Endodermal cell (in vitro differentiated cells): ENCODE data around the gene SRRM4. TPM values are rescaled to one million over a fixed set of nuclear protein-coding genes. Genes with fewer than 3 reads are reported as not detected.

Experiments used
- DNase-seq: peaks from one replicate; pipeline ENCODE4 v3.0.0-alpha.2; 2017
- H3K27ac ChIP-seq: 2 replicates; pipeline ENCODE4 v1.5.1; 2013; ENCODE audit warnings: mild to moderate bottlenecking, low read depth, low read length, moderate library complexity
- H3K27me3 ChIP-seq: 2 replicates; pipeline ENCODE4 v1.6.1; 2013; ENCODE audit warnings: mild to moderate bottlenecking, low read length, moderate library complexity; ENCODE audit not compliant: insufficient read depth, control insufficient read depth, poor library complexity, severe bottlenecking
- H3K36me3 ChIP-seq: 2 replicates; pipeline ENCODE4 v1.7.0; 2013; ENCODE audit warnings: mild to moderate bottlenecking, low read length, moderate library complexity; ENCODE audit not compliant: control insufficient read depth, insufficient read depth
- H3K4me1 ChIP-seq: one replicate; pipeline ENCODE4 v1.7.0; 2013; ENCODE audit warnings: low read length; ENCODE audit not compliant: control insufficient read depth, insufficient read depth
- H3K4me3 ChIP-seq: 2 replicates; pipeline ENCODE4 v1.5.1; 2013; ENCODE audit warnings: mild to moderate bottlenecking, low read length, moderate library complexity
- H3K9ac ChIP-seq: 2 replicates; pipeline ENCODE4 v1.6.1; 2013; ENCODE audit warnings: mild to moderate bottlenecking, low read length, moderate library complexity; ENCODE audit not compliant: poor library complexity, severe bottlenecking; ENCODE audit errors: extremely low read depth
- H3K9me3 ChIP-seq: 2 replicates; pipeline ENCODE4 v1.6.1; 2013; ENCODE audit warnings: mild to moderate bottlenecking, low read length, moderate library complexity; ENCODE audit not compliant: control insufficient read depth
- H3K27ac Mint-ChIP-seq: 2 replicates; pipeline ENCODE4 v1.8.0; 2020; ENCODE audit warnings: mixed read lengths
- H3K27me3 Mint-ChIP-seq: 2 replicates; pipeline ENCODE4 v1.8.0; 2021; ENCODE audit warnings: mild to moderate bottlenecking, mixed read lengths; ENCODE audit not compliant: insufficient read depth
- H3K36me3 Mint-ChIP-seq: 2 replicates; pipeline ENCODE4 v1.8.0; 2020; ENCODE audit warnings: low read depth, mixed read lengths
- H3K4me1 Mint-ChIP-seq: 2 replicates; pipeline ENCODE4 v1.8.0; 2020; ENCODE audit warnings: mixed read lengths
- H3K4me3 Mint-ChIP-seq: 2 replicates; pipeline ENCODE4 v1.8.0; 2020; ENCODE audit warnings: mild to moderate bottlenecking, moderate library complexity, mixed read lengths
- H3K9me3 Mint-ChIP-seq: 2 replicates; pipeline ENCODE4 v1.8.0; 2020; ENCODE audit warnings: mild to moderate bottlenecking, mixed read lengths
- WGBS, 2 experiments: methylation state at CpG; one replicate each; pipeline versions ENCODE4 v1.1.5 to v1.1.7; 2013; ENCODE audit warnings: missing lambda C conversion rate in 2 of 2, mixed read lengths in 1 of 2; ENCODE audit not compliant: insufficient coverage in 1 of 2, insufficient read length in 1 of 2; 5-methylcytosine and 5-hydroxymethylcytosine counted together
- total RNA-seq, 2 donors: library from RNA; stranded (reverse); fragmentation: NEBNext Ultra II Directional in 1 of 2; extraction: Animal tissue kit (Norgen Biotek cat#: 25700) in 1 of 2; gene quantifications; 2 replicates in 1 of 2; 3 replicates in 1 of 2; pipeline ENCODE4 v1.2.1, GENCODE V29; 2021
- TF ChIP-seq, protein P1 (sequence below): fragments of 200-600 bp; sonication (generic); conservative IDR thresholded peaks from 2 replicates; pipeline ENCODE4 v1.5.0; 2021; ENCODE audit warnings: antibody characterized with exemption, mild to moderate bottlenecking

Gene SRRM4
- total RNA-seq, 2 donors from 2014 or later: 0.44 to 0.71 TPM

DNA sequence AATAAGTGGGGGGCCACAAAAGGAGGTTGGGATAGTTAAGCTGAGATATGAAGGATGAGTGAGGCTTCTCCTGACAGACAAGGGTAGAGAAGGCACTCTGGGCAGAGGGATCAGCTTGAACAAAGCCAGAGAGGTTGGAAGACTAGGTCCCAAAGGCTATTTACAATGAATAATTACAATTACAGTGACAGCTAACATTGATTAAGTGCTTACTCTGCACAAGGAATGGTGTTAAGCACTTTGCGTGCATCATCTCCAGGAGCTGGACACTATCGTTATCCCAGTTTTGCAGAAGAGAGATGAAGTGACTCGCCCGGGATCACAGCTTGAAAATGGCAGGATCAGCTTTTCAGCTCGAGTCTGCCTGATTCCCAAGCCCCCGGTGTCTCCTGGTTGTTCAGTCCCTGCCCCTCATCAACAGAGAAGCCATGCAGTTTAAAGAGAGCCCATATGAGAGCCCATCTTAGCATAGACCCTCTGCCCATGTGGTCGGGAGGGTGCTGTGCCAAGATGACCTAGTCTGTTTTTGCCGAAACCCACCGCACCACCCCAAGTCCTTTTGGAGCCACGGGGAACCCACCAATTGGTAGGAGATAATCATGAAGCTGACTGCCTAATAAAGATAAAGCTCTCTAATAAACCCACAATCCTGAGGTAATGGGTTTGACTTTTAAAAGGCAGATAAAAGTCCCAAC is 107.5 kb downstream of the SRRM4 start:
- 68 to 70% methylated on average over 10 of the region's 10 CpGs for WGBS, 2 experiments
- DNase-seq: peak; percentile 63
- Mint-ChIP-seq H3K27me3 (peaks cover 5% of the 10 kb centered on the region), H3K27ac (peak overlapping the region; percentile 50), H3K9me3 (no peaks in the 10 kb centered on the region), H3K36me3 (no peaks in the 10 kb centered on the region), H3K4me3 (no peak overlapping the region), H3K4me1 (peaks cover 47% of the 10 kb centered on the region)
- Histone ChIP-seq H3K27me3 (no peaks in the 10 kb centered on the region), H3K9me3 (no peaks in the 10 kb centered on the region), H3K4me1 (peaks cover 32% of the 10 kb centered on the region), H3K9ac (no peak overlapping the region), H3K4me3 (no peak overlapping the region), H3K36me3 (no peaks in the 10 kb centered on the region), H3K27ac (peak overlapping the region; percentile 21)
- TF ChIP-seq, protein P1, sequence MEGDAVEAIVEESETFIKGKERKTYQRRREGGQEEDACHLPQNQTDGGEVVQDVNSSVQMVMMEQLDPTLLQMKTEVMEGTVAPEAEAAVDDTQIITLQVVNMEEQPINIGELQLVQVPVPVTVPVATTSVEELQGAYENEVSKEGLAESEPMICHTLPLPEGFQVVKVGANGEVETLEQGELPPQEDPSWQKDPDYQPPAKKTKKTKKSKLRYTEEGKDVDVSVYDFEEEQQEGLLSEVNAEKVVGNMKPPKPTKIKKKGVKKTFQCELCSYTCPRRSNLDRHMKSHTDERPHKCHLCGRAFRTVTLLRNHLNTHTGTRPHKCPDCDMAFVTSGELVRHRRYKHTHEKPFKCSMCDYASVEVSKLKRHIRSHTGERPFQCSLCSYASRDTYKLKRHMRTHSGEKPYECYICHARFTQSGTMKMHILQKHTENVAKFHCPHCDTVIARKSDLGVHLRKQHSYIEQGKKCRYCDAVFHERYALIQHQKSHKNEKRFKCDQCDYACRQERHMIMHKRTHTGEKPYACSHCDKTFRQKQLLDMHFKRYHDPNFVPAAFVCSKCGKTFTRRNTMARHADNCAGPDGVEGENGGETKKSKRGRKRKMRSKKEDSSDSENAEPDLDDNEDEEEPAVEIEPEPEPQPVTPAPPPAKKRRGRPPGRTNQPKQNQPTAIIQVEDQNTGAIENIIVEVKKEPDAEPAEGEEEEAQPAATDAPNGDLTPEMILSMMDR: no peak

DNA sequence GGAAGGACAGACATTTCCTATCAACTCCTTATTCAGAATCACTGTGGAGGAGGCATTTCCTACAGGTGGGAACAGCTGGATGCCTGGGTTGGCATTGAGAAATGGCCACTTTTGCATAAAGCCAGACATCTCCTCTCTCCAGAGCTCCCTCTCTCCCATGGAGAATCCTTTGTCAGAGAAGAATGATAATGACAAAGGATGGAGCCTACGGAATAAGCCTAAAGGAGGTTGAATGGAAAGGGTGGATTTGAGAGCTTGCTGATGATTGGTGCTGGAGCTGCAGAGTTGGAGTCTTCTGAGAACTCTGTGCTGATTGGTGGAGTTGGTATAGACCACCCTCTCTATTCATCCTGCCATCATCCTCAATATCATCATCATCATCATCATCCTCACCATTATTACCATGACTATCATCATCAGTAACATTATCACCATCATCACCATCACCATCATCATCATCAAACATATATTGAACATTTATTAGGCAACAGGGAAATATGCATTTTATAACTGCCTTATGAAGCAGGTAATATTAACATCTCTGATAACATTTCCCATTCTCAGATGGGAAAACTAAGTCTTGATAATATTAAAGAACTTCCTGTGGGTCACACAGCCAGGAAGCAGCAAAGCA is 108.2 kb downstream of the SRRM4 start:
- TF ChIP-seq, protein P1: no peak
- peaks cover 54% of the 10 kb centered on the region for H3K4me1 Mint-ChIP-seq
- no peaks in the 10 kb centered on the region for H3K36me3 Mint-ChIP-seq
- Histone ChIP-seq H3K36me3 (no peaks in the 10 kb centered on the region), H3K27ac (no peak overlapping the region), H3K4me1 (peaks cover 34% of the 10 kb centered on the region), H3K4me3 (peak overlapping the region; percentile 10), H3K9me3 (no peaks in the 10 kb centered on the region), H3K9ac (peak overlapping the region; percentile 38), H3K27me3 (no peaks in the 10 kb centered on the region)
- DNase-seq: peak; percentile 87
- 11% methylated on average over 1 of the region's 1 CpG; no CpG with 5 or more reads in 1 of the 2 experiments for WGBS, 2 experiments
- H3K27ac Mint-ChIP-seq: peak overlapping the region; percentile 84
- H3K9me3 Mint-ChIP-seq: no peaks in the 10 kb centered on the region
- H3K4me3 Mint-ChIP-seq: no peak overlapping the region
- peaks cover 5% of the 10 kb centered on the region for H3K27me3 Mint-ChIP-seq

GRCh38 chr12:119090276-119090675 is 108.9 kb downstream of the SRRM4 start:
- Mint-ChIP-seq H3K36me3 (no peaks in the 10 kb centered on the region), H3K4me1 (peaks cover 62% of the 10 kb centered on the region), H3K27me3 (peaks cover 5% of the 10 kb centered on the region), H3K27ac (peak overlapping the region; percentile 73), H3K9me3 (no peaks in the 10 kb centered on the region), H3K4me3 (peak overlapping the region; percentile 0)
- WGBS, 2 experiments: no CpG with 5 or more reads among the region's 1 CpG
- no peaks in the 10 kb centered on the region for H3K27me3 ChIP-seq
- no peaks in the 10 kb centered on the region for H3K36me3 ChIP-seq
- peak overlapping the region; percentile 10 for H3K4me3 ChIP-seq
- peaks cover 38% of the 10 kb centered on the region for H3K4me1 ChIP-seq
- TF ChIP-seq, protein P1: no peak
- peak overlapping the region; percentile 38 for H3K9ac ChIP-seq
- no peaks in the 10 kb centered on the region for H3K9me3 ChIP-seq
- H3K27ac ChIP-seq: no peak overlapping the region
- DNase-seq: peak; percentile 71
